WTC11 (cell line): ENCODE results near the gene HRNR.

Source experiments
- CREM ChIP-seq: sonication (generic); formaldehyde crosslinking; IDR thresholded peaks from 2 replicates; pipeline ENCODE4 v1.8.1; 2022; ENCODE audit warnings: mild to moderate bottlenecking, missing genetic modification reagents, moderate library complexity
- IRF2 ChIP-seq: sonication (generic); formaldehyde crosslinking; IDR thresholded peaks from 2 replicates; pipeline ENCODE4 v1.8.0; 2022; ENCODE audit warnings: low read depth, missing genetic modification reagents, borderline replicate concordance
- NFYB ChIP-seq: sonication (generic); formaldehyde crosslinking; conservative IDR thresholded peaks from 2 replicates; pipeline ENCODE4 v1.8.0; 2022; ENCODE audit warnings: low read depth, missing genetic modification reagents
- NR1H2 ChIP-seq: sonication (generic); formaldehyde crosslinking; IDR thresholded peaks from 2 replicates; pipeline ENCODE4 v1.9.0; 2021; ENCODE audit warnings: mild to moderate bottlenecking, moderate library complexity, missing genetic modification reagents
- SP1 ChIP-seq: sonication (generic); formaldehyde crosslinking; conservative IDR thresholded peaks from 2 replicates; pipeline ENCODE4 v1.8.1; 2022; ENCODE audit warnings: missing genetic modification reagents
- ZNF232 ChIP-seq: sonication (generic); formaldehyde crosslinking; IDR thresholded peaks from 2 replicates; pipeline ENCODE4 v1.8.0; 2022; ENCODE audit warnings: mild to moderate bottlenecking, missing genetic modification reagents
- TF ChIP-seq, protein P1 (sequence below): sonication (generic); formaldehyde crosslinking; IDR thresholded peaks from 2 replicates; pipeline ENCODE4 v1.8.1; 2022; ENCODE audit warnings: low read depth, missing genetic modification reagents, borderline replicate concordance
- TF ChIP-seq, protein P2 (sequence below): fragments of 200-600 bp; IDR thresholded peaks from 2 replicates; pipeline ENCODE4 v1.8.0; 2022; ENCODE audit warnings: antibody characterized with exemption

DNA sequence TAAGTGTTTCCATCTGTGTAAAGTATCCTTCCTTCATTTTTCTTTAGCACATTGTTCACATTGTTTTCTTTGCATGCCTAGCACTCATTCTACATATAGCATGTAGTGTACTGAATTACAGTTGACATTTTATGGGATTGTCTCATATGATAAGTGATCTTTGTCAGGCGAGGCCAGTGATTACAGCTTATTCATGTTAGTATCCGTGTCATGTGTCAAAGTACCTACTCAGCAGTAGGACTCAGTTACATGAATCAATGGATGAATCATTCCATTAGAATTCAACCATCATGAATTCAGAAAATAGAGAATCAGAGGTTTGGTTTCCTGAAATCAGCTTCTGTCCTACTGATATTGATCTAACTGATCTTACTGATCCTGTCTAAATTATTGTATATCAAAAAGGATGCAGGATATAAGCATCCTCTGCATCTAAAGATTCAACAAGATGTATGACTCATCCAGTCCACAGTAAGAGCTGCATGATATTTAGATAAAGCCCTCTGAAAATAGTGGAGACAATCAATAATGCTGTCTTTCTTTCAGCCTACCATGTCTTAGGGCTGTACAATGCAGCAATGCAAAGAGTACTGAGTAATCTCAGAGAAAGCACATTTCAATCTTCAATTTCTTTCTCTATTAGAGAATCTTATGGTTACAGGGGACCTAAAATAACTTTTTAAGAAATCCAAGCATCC, 20.7 kb upstream of the HRNR start:
- TF ChIP-seq NFYB (CRISPR knock-in tag), result no peak
- TF ChIP-seq, protein P1, sequence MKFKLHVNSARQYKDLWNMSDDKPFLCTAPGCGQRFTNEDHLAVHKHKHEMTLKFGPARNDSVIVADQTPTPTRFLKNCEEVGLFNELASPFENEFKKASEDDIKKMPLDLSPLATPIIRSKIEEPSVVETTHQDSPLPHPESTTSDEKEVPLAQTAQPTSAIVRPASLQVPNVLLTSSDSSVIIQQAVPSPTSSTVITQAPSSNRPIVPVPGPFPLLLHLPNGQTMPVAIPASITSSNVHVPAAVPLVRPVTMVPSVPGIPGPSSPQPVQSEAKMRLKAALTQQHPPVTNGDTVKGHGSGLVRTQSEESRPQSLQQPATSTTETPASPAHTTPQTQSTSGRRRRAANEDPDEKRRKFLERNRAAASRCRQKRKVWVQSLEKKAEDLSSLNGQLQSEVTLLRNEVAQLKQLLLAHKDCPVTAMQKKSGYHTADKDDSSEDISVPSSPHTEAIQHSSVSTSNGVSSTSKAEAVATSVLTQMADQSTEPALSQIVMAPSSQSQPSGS (CRISPR knock-in tag), result no peak
- no peak for TF ChIP-seq ZNF232
- no peak for TF ChIP-seq IRF2 (CRISPR knock-in tag)
- TF ChIP-seq, protein P2, sequence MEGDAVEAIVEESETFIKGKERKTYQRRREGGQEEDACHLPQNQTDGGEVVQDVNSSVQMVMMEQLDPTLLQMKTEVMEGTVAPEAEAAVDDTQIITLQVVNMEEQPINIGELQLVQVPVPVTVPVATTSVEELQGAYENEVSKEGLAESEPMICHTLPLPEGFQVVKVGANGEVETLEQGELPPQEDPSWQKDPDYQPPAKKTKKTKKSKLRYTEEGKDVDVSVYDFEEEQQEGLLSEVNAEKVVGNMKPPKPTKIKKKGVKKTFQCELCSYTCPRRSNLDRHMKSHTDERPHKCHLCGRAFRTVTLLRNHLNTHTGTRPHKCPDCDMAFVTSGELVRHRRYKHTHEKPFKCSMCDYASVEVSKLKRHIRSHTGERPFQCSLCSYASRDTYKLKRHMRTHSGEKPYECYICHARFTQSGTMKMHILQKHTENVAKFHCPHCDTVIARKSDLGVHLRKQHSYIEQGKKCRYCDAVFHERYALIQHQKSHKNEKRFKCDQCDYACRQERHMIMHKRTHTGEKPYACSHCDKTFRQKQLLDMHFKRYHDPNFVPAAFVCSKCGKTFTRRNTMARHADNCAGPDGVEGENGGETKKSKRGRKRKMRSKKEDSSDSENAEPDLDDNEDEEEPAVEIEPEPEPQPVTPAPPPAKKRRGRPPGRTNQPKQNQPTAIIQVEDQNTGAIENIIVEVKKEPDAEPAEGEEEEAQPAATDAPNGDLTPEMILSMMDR, result no peak
- no peak for TF ChIP-seq CREM (CRISPR knock-in tag)
- TF ChIP-seq NR1H2 (CRISPR knock-in tag), result no peak
- TF ChIP-seq SP1 (CRISPR knock-in tag), result no peak
